HepG2 (cell line): Measurements from ENCODE around the gene KRTAP10-8. TPM values are rescaled to one million over a fixed set of nuclear protein-coding genes. Genes with fewer than 3 reads are reported as not detected.

Experiments
- ARID4A ChIP-seq: sonication (generic); formaldehyde crosslinking; IDR thresholded peaks from 2 replicates; pipeline ENCODE4 v1.5.0; 2020; ENCODE audit warnings: mild to moderate bottlenecking, missing genetic modification reagents, borderline replicate concordance
- ATAD3A ChIP-seq: sonication (generic); formaldehyde crosslinking; IDR thresholded peaks from 2 replicates; pipeline ENCODE4 v1.4.0; 2020; ENCODE audit warnings: missing genetic modification reagents
- ATF2 ChIP-seq: sonication (generic); formaldehyde crosslinking; IDR thresholded peaks from 2 replicates; pipeline ENCODE4 v1.4.0; 2020; ENCODE audit warnings: missing genetic modification reagents
- GABPB1 ChIP-seq: IDR thresholded peaks from 2 replicates; pipeline ENCODE4 v1.6.1; 2016; ENCODE audit warnings: mild to moderate bottlenecking, missing genetic modification reagents, moderate library complexity, missing compliant biosample characterization
- HNRNPL ChIP-seq: fragments of 200-400 bp; formaldehyde crosslinking; IDR thresholded peaks from 2 replicates; pipeline ENCODE4 v1.6.1; 2017; ENCODE audit warnings: mild to moderate bottlenecking, low read depth, low read length
- KIAA2018 ChIP-seq: sonication (generic); formaldehyde crosslinking; IDR thresholded peaks from 2 replicates; pipeline ENCODE4 v1.5.0; 2020; ENCODE audit warnings: mild to moderate bottlenecking, missing genetic modification reagents, borderline replicate concordance
- NFE2L1 ChIP-seq: sonication (generic); formaldehyde crosslinking; IDR thresholded peaks from 2 replicates; pipeline ENCODE4 v1.4.0; 2020; ENCODE audit warnings: missing genetic modification reagents, mild to moderate bottlenecking, borderline replicate concordance
- SP1 ChIP-seq, 2 experiments: fragments of 450-650 bp in 1 of 2; sonication (generic) in 1 of 2; formaldehyde crosslinking in 1 of 2; IDR thresholded peaks; 2 replicates each; pipeline versions ENCODE4 v1.4.0 to v1.6.1; 2016 to 2020; ENCODE audit warnings: missing genetic modification reagents in 1 of 2
- TBL1XR1 ChIP-seq: fragments of 150-350 bp; IDR thresholded peaks from 2 replicates; pipeline ENCODE4 v1.6.1; 2014; ENCODE audit warnings: borderline replicate concordance, low read length; ENCODE audit not compliant: partially characterized antibody
- XRCC5 ChIP-seq: fragments of 200-400 bp; formaldehyde crosslinking; optimal IDR thresholded peaks from 2 replicates; pipeline ENCODE3; 2017; ENCODE audit warnings: mild to moderate bottlenecking, low read length
- ZNF138 ChIP-seq: sonication (generic); formaldehyde crosslinking; IDR thresholded peaks from 2 replicates; pipeline ENCODE4 v1.5.0; 2020; ENCODE audit warnings: mild to moderate bottlenecking, low read depth, missing genetic modification reagents
- ZNF44 ChIP-seq: sonication (generic); formaldehyde crosslinking; IDR thresholded peaks from 2 replicates; pipeline ENCODE4 v1.5.1; 2020; ENCODE audit warnings: mild to moderate bottlenecking, missing genetic modification reagents
- ZNF543 ChIP-seq: sonication (generic); formaldehyde crosslinking; IDR thresholded peaks from 2 replicates; pipeline ENCODE4 v1.4.0; 2020; ENCODE audit warnings: mild to moderate bottlenecking, missing genetic modification reagents
- ZNF589 ChIP-seq: sonication (generic); formaldehyde crosslinking; conservative IDR thresholded peaks from 2 replicates; pipeline ENCODE4 v1.8.0; 2022; ENCODE audit warnings: mild to moderate bottlenecking, moderate library complexity, missing genetic modification reagents
- polyA plus RNA-seq, 8 experiments: library from polyadenylated mRNA; depleted of rRNA in 3 of 8; stranded (reverse) in 7 of 8; unstranded in 1 of 8; fragments of >200 nt; fragmentation: Illumina TruSeq in 4 of 8; extraction: Trizol in 4 of 8; gene quantifications; 2 replicates each; pipeline versions ENCODE4 v1.2.1 to v1.2.3, GENCODE V29; 2011 to 2016; ENCODE audit warnings: low read depth in 4 of 8, missing spikeins in 1 of 8, mixed read lengths in 1 of 8; ENCODE audit not compliant: insufficient read depth in 1 of 8
- total RNA-seq, 5 experiments: library from RNA; depleted of rRNA; stranded (reverse); fragments of >200 nt; fragmentation: Illumina TruSeq; extraction: Trizol; gene quantifications; 2 replicates each; pipeline ENCODE4 v1.2.3, GENCODE V29; 2016; ENCODE audit warnings: low read depth in 1 of 5

Gene KRTAP10-8
- total and polyA plus RNA-seq, 2 of the 13 experiments (the other 11 are each of a cell fraction or from before 2014, with no cell fraction given), result not detected

DNA sequence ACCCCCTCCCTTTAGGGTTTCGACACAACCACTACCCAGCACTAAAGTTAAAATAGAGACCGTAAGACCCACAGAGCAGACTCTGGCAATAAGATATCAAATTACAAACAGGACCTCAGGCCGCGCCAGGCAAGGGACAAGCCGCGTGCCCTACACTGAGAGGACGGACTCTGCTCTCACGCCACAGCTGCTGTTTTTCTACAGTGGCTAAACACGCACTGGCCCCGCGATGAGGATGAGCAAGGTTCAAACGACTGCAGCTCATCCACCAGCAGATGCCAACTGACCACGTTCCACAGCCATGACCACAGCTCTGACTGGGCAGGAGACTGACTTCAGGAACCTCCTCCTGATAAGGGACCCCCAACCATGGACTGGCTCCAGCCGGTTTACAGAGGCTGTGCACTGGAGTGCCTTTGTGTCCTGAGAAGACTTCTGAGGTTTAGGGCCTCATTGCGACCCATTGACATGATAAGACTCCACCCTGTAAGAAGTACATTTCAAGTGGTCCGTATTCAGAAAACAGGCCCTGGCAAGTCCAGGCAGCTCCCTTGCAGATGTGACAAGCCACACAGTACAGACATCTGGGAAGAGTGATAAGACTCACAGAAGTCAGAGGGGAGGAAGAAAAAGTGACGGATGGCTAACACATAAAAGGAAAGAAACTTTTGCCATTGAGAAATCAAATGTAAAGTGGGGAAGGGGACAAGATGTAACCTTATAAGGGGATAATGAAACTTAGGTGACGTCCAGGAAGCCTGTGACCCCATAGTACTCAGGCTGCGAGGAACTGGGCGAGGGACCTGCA lies 18.1 kb upstream of the KRTAP10-8 start (continued):
- no peak for TF ChIP-seq KIAA2018
- peak; percentile 43 for TF ChIP-seq XRCC5
- peak; percentile 64; the same call in 1 of the 2 replicates for TF ChIP-seq ATF2
- no peak for TF ChIP-seq ZNF138 (CRISPR knock-in tag)
- TF ChIP-seq ARID4A (CRISPR knock-in tag), result peak; percentile 65; the same call in 1 of the 2 replicates
- no peak for TF ChIP-seq ZNF44 (CRISPR knock-in tag)
- TF ChIP-seq HNRNPL, result no peak
- TF ChIP-seq ATAD3A (CRISPR knock-in tag), result no peak
- TF ChIP-seq GABPB1 (CRISPR knock-in tag), result peak; percentile 31; the same call in 1 of the 2 replicates
- no peak; the same call in 1 of the 2 replicates for TF ChIP-seq ZNF589 (CRISPR knock-in tag)
- TF ChIP-seq SP1 (IDR thresholded peaks at IDR 0.05), result no peak
- TF ChIP-seq SP1 (CRISPR knock-in tag; IDR thresholded peaks at IDR 0.05), result no peak
- TF ChIP-seq TBL1XR1, result no peak
- peak; percentile 86; the same call in 1 of the 2 replicates for TF ChIP-seq ZNF543 (CRISPR knock-in tag)
- TF ChIP-seq NFE2L1 (CRISPR knock-in tag), result no peak
